HG03060 (cell line): ENCODE measurements around the gene SGSM1.

Experiments
- ATAC-seq: cut with Tn5 transposase; IDR thresholded peaks from one replicate; pipeline ENCODE4 v1.9.1; 2021; ENCODE audit warnings: low read depth, moderate number of reproducible peaks; ENCODE audit not compliant: unreplicated experiment

The SGSM1 gene

GRCh38 chr22:24947881-24948280 lies 141.9 kb downstream of the SGSM1 start:
- no peak for ATAC-seq

DNA sequence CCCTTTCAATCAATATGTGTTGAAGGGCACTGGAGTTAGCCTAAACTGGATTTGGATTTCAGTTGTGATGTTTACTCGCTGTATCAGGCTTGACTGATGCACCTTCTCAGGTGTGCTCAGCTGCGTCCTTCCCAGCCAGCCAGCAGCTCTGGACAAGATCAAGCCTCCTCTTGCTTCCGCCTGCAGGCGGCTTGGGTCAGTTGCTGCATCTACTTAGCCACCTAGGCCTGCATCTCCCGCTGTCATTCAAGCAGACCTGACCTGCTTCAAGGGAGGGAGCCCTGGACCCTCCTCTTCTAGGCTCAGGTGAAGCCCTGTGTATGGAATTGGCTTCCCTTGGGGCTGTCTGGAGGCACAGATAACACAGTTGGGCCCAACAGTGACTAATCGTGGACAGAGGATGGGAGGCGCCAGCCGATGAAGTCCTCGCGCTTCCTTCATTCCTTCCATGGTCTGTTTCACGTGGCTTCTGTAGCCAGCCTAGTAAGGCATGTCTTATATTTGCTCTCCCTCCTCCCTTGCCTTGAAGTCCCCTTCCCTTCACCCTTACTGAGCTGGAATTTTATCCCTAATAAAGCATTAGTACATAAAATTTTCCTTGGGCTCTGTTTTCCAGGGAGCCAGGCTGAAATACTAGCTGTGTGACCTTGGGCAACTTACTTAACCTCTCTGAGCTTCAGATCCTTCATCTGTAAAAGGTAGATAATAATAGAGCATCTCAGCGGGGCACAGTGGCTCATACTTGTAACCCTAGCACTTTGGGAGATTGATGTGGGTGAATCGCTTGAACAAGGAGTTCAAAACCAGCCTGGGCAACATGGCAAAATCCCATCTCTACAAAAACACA lies 142.6 kb downstream of the SGSM1 start:
- no peak for ATAC-seq

DNA sequence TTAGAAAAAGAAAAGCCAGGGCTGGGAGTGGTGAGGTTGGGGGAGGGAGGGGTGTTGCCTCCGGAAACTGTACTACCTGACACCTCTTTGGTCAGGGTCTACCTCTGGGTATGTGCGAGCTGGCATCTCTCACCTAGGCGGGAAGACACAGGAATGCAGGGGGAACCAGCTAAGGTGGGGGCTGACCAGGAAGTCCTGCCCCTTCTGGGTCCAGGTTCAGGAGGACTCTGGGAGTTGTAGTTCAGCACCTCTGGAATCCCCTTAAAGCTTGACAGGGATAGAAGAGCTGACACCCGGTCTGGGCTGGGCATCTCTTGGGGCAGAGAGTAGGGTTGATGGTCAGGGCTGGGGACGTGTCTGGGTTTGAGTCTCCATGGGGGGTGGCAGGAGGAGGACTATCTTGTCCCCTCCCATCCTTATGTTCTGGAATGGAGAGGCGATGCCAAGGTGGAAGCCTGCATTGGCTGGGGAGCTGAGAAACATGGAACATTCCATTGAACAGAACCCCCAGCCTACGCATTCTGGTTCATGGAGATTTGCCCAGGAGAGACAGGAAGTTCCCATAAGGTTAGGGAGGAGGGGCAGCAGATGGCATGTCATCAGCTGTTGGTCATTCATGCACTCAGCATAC lies 144.4 kb downstream of the SGSM1 start:
- ATAC-seq = no peak

DNA sequence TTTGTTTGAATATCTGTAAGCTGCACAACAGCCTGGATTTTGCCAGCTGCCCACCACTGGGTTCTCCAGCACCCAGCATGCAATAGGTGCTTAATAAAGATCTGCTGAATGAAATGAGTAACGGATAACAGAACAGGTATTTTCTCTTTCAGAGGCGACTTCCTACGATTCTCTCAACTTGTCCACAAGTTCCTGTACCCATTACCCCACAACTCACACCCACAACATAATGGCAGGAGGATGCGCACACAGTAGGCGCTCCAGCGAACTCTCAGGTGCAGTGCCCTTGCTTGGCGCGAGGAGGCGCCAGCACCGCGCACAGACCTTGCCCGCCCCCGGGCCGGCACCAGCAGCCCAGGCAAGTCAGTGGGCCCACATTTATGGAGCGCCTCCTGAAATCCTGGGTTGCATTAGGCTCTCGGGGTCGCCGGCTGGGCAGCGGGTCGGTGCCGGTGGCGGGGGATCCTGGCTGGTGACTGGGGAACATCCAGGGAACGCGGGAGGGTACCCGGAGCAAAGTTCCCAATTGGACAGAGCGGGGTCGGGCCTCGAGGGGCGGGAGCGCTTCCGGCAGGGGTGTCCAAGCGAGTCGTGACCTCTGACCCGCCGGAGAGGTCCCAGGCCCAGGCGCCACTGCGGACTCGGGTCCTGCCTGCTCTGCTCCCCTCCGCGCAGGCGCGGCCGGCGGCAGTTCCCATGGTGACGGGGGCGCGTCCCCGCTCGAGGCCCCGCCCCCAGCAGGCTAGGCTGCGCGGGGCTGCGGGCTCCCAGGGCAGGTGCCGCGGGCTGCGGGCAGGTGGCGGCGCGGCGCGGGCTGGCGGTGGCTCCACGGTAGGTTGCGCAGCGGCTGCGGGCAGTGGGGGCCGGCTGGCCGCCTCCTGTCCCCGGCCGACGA lies 146.2 kb downstream of the SGSM1 start, which contains the start of gene KIAA1671:
Gene KIAA1671 (plus strand): TSS at position 775 of the 895 bp plus-strand sequence. CDS start 75,284 bp downstream, outside the sequence.
- ATAC-seq = no peak

- ATAC-seq = no peak
These were observed 146.9 kb downstream of the SGSM1 start for GRCh38 chr22:24952837-24953383.

DNA sequence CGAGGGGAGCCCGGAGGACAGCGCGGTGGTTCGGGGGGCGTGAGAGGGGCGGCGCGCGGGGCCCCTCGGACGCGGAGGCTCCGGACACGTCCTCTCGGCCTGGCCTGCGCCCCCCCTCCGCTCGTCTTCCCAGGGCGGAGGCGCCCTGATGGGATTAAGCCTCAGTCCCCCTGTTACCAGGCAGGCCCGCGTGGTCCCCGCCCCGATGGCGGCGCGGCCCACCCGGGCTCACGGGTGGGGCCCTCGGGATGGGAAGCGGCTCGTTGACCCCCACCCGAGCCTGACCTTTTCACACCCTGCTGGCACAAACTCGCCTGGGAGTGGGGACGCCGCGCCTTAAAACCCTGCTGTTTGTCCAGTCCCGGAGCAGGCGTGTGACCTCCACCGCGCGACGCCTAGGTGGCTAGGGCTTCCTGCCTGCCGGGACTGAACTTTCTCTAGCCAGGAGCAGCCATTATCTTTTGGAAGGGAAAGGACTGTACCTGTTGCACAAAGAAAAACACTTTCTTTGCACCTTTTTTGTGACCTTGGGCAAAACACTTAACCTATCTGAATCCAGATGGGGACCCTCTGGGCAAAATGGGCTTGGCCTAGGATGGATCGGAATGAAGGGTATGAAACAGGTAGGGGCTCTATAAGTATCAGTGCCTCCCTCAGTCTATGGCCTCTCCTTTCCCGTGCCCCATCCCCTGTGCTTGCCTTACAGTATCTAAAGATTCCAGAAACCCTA lies 147.5 kb downstream of the SGSM1 start:
- no peak for ATAC-seq

DNA sequence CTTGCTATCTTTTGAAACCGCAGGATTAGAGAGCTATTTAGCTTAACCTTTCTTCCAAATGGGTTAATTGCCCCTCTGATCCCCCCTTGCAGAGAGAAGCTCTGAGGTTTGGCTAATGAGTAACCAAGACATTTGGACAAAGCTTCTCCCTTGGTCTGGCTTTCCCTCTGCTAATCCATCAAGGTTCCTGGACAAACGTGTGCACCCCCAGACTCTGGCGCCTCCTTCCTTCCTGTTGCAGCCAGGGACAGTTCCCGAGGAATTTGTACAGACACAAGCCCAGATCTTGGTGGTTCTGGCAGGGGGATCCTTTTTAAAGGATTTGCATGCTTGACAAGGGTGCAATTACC lies 148.1 kb downstream of the SGSM1 start:
- ATAC-seq = no peak

DNA sequence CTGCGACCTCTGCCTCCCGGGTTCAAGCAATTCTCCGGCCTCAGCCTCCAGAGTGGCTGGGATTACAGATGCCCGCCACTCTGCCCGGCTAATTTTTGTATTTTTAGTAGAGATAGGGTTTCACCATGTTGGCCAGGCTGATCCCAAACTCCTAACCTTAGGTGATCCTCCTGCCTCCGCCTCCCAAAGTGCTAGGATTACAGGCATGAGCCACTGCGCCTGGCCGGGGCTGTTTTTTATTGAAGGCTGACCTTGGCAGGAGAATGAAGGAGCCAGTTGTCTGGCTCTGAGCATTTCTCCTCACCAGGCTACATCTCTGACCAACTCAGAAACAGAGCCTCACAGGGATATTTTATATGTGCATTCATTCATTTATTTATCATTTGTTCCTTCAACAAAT lies 148.8 kb downstream of the SGSM1 start:
- no peak for ATAC-seq

- ATAC-seq = no peak
These were observed 151.0 kb downstream of the SGSM1 start for GRCh38 chr22:24957043-24957442.

DNA sequence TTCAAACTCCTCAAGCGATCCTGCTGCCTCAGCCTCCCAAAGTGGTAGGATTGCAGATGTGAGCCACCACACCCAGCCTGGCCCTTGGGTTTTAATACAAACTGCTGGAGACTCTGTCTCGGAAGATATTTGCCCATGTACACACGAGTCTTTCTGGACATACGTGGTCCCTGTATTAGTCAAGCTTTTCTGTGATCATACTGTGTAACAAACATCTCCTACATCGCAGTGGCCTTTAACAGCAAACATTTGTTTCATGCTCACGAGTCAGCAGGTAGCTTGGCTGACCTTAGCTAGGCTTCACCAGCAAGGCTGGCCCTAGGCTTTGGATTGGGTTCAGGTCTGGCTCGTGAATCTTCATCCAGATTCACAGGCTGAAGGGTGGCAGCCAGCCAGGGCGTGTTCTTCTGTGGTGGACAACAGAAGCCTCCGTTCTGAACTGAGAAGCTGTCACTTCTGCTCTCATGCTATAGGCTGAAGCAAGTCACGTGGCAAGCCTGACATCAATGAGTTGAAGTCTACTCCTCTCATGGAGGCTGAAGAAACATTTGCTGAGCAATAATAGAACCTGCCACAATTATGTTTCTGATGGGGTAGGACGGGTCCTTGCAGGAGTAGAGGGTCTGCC lies 155.3 kb downstream of the SGSM1 start:
- no peak for ATAC-seq

- ATAC-seq = no peak
These were observed 156.1 kb downstream of the SGSM1 start for GRCh38 chr22:24962094-24962493.

GRCh38 chr22:24962835-24963234 lies 156.8 kb downstream of the SGSM1 start:
- ATAC-seq = no peak

- ATAC-seq = no peak
These were observed 158.4 kb downstream of the SGSM1 start for GRCh38 chr22:24964441-24964840.

- ATAC-seq = no peak
These were observed 160.0 kb downstream of the SGSM1 start for GRCh38 chr22:24965822-24966626.

DNA sequence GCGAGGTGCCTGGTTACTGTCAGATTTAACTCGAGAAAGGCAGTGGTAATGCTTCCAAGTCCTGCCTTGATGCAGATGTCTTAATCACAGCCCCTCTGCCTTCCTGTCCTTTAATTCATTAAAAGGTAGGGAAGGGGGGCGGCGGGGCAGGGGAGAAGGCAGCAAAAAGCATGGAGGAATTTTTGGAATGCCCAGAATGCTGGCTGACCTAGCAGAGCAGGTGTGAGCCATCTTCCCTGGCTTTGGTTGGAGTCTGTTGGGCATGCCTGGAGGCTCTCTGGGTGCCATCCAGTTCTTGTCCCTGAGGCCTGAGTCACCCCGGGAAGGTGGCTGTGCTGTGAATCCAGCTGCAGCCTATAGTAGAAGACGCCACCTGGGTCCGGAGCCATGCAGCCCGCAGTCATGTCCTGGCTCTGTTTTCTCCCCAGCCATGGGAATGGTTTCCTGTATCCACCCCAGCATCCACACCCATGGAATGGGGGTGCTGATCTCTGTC lies 162.1 kb downstream of the SGSM1 start:
- ATAC-seq = no peak

DNA sequence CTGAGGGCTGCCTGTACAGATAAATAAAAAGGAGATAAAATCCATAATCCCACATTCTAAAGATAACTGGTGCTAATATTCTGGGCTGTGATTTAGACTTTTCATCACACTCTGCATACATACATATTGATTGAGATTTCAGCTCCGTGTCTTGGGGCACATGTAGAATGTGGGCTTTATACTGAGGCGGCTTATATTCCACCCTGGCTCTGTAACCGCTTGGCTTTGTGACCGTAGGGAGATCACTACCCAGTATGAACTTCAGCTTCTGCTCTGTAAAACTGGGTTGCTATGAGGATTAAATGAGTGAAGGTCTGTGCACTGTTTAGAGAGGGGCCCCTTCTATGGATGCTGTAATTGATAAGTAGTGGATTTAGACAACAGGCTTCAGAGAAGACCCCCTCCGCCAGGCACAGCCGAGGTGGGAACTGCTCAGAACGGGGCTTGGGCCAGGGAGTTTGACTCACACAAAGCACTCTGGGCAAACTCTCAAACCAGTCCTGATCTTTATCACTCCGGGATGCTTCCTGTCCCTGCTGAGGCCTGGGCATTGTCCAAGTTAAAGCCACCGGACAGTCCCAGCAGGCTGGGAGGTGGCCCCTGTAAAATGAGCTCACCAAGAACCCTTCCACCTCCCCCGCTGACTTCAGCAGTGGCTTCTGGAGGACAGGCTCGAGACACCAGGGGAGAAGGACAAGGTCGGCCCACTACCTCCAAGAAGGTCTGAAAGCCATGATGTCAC lies 163.7 kb downstream of the SGSM1 start:
- ATAC-seq = no peak

DNA sequence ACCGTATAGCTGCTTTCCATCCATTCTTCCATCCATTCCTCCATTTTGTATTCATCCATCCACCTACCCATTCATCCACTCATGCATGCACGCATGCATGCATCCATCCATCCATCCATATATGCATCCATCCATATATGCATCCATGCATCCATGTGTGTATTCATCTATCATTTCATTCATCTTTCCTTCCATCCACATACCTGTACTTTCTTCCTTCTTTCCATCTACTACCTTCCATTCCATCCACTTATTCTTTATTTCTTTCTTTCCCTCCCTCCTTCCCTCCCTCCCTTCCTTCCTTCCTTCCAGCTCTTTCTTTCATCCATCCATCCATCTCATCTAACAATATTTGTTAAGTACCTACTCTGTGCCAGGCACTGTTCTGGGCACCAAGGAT lies 166.4 kb downstream of the SGSM1 start:
- no peak for ATAC-seq

DNA sequence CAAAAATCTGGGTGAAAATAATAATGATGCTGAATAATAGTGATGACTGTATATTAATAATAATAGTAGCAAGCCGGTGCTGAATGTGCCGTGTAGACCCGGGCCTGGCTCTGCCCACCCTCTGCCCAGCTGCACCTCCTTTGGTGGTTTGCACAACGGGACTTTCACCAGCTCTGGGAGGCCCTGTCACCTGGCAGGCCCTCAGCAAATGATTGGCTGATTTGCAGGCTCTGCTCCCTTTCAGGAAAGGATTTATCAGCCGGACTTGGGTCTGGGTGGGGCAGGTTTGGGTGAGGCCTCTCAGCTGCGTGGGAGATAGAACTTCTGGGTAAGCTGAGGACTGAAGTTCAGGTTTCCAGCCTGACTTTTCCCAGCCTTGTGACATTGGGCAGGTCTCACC lies 167.9 kb downstream of the SGSM1 start:
- no peak for ATAC-seq
